Lower leg skin (tissue), 4 donors: Measurements from ENCODE around the gene ATP13A2. TPM values are rescaled to one million over a fixed set of nuclear protein-coding genes. Genes with fewer than 3 reads are reported as not detected.
A peak's percentile ranks its signal among the peaks of the same experiment; 100 is the strongest.

ENCODE experiments used
- DNase-seq, 2 donors: peaks; one replicate each; pipeline ENCODE4 v3.0.0-alpha.2; 2019; ENCODE audit warnings: low spot score in 2 of 2
- H3K4me3 ChIP-seq: fragments of 200-600 bp; sonication (generic); 2 replicates; pipeline ENCODE4 v1.5.1; 2017; ENCODE audit warnings: mild to moderate bottlenecking, low read depth; ENCODE audit not compliant: poor library complexity, severe bottlenecking
- CTCF ChIP-seq, 3 donors: fragments of 450-650 bp; IDR thresholded peaks; one replicate each; pipeline ENCODE4 v1.5.1; 2016; ENCODE audit warnings: antibody characterized with exemption in 3 of 3, mild to moderate bottlenecking in 3 of 3, moderate library complexity in 2 of 3
- POLR2A ChIP-seq, 2 donors: fragments of 450-650 bp; IDR thresholded peaks; one replicate each; pipeline ENCODE4 v1.6.1; 2016 to 2017; ENCODE audit warnings: antibody characterized with exemption in 2 of 2, mild to moderate bottlenecking in 1 of 2, moderate library complexity in 1 of 2
- WGBS, 2 donors: methylation state at CpG; one replicate each; pipeline ENCODE4 v1.1.5; 2018; 5-methylcytosine and 5-hydroxymethylcytosine counted together
- intact Hi-C: fragments of 100-400 bp; cut with DNase I; formaldehyde crosslinking; loops from one replicate; pipeline ENCODE4 v1.15.0; 2023; ENCODE audit warnings: low total_unique reads
- total RNA-seq, 4 donors: library from RNA; depleted of rRNA; stranded (reverse); fragments of >200 nt; gene quantifications; one replicate each; pipeline ENCODE4 v1.1.0, GENCODE V29; 2016

Gene ATP13A2
- total RNA-seq, 4 donors from 2014 or later, result 22.1 to 50.2 (median 38.8) TPM

- WGBS, 2 donors, result 91 to 94% methylated on average over 7 of the region's 7 CpGs
- H3K4me3 ChIP-seq, result no peak overlapping the region
- DNase-seq, result no peak
- TF ChIP-seq POLR2A (IDR thresholded peaks at IDR 0.05) (no peak), CTCF (IDR thresholded peaks at IDR 0.05) (no peak)
- intact Hi-C loops, result no loop called here
Measured at GRCh38 chr1:17055801-17056200, 44.1 kb upstream of the ATP13A2 start.

GRCh38 chr1:17053685-17054410 lies 42.1 kb upstream of the ATP13A2 start, which contains the start of gene SDHB:
SDHB (minus strand) TSS chr1:17054032; CDS start chr1:17054019, 13 bp downstream.
- peak within 1 kb of the TSS; percentile 89 for H3K4me3 ChIP-seq
- WGBS, 2 donors, result 0 to 2% methylated on average over 36 to 44 of the region's 44 CpGs
- peak; percentile 97 to 100 for DNase-seq
- TF ChIP-seq POLR2A (IDR thresholded peaks at IDR 0.05) (peak in 1 of 2 donors; percentile 43), CTCF (IDR thresholded peaks at IDR 0.05) (no peak)
- intact Hi-C loops, result no loop called here

- 5 to 7% methylated on average over 12 of the region's 12 CpGs for WGBS, 2 donors
- DNase-seq, result no peak
- intact Hi-C loops, result no loop called here
- peak overlapping the region; percentile 89 for H3K4me3 ChIP-seq
- no peak for TF ChIP-seq POLR2A (IDR thresholded peaks at IDR 0.05)
Measured at GRCh38 chr1:17053086-17053684, 41.5 kb upstream of the ATP13A2 start.

- no peak overlapping the region for H3K4me3 ChIP-seq
- TF ChIP-seq CTCF (IDR thresholded peaks at IDR 0.05) (no peak), POLR2A (IDR thresholded peaks at IDR 0.05) (no peak)
- no peak for DNase-seq
- intact Hi-C loops, result no loop called here
Measured at GRCh38 chr1:17052641-17053040, 40.9 kb upstream of the ATP13A2 start.

- TF ChIP-seq POLR2A (IDR thresholded peaks at IDR 0.05) (no peak), CTCF (IDR thresholded peaks at IDR 0.05) (no peak)
- WGBS, 2 donors, result 67 to 74% methylated on average over 1 of the region's 1 CpG
- H3K4me3 ChIP-seq, result no peak overlapping the region
- intact Hi-C loops, result no loop called here
- no peak for DNase-seq
Measured at GRCh38 chr1:17052038-17052437, 40.3 kb upstream of the ATP13A2 start.

- intact Hi-C loops, result loop anchor here (5.0 kb wide), 1 partner anchor 86 kb away; no protein-coding TSS in a partner anchor
- no peak overlapping the region for H3K4me3 ChIP-seq
- TF ChIP-seq POLR2A (IDR thresholded peaks at IDR 0.05) (no peak), CTCF (IDR thresholded peaks at IDR 0.05) (no peak)
- DNase-seq, result no peak
- 83 to 88% methylated on average over 5 of the region's 5 CpGs for WGBS, 2 donors
Measured at GRCh38 chr1:17047924-17048323, 36.2 kb upstream of the ATP13A2 start.
